CD14-positive monocyte (primary cell): ENCODE data around the gene PUM2. TPM values are rescaled to one million over a fixed set of nuclear protein-coding genes. Genes with fewer than 3 reads are reported as not detected.

Source experiments
- DNase-seq, 3 donors: peaks; one replicate each; pipeline ENCODE4 v3.0.0-alpha.2; 2011 to 2022
- H2AFZ ChIP-seq: 2 replicates; pipeline ENCODE4 v1.6.0; 2012; ENCODE audit warnings: mild to moderate bottlenecking, low read depth, low read length, inconsistent platforms; ENCODE audit not compliant: insufficient read depth, poor library complexity, severe bottlenecking
- H3K27ac ChIP-seq, 2 donors: 1 replicate in 1 of 2; 2 replicates in 1 of 2; pipeline ENCODE4 v1.5.1; 2012 to 2013; ENCODE audit warnings: low read length in 2 of 2, control low read depth in 1 of 2, inconsistent platforms in 1 of 2, low read depth in 1 of 2, mild to moderate bottlenecking in 1 of 2
- H3K27me3 ChIP-seq, 2 donors: one replicate each; pipeline versions ENCODE4 v1.6.0 to v1.6.1; 2011 to 2013; ENCODE audit warnings: low read length in 2 of 2; ENCODE audit not compliant: control insufficient read depth in 2 of 2, insufficient read depth in 2 of 2
- H3K36me3 ChIP-seq, 2 donors: replicated peaks in 1 of 2; 1 replicate in 1 of 2; 2 replicates in 1 of 2; pipeline versions ENCODE4 v1.5.1 to v1.6.1; 2012 to 2013; ENCODE audit warnings: low read length in 2 of 2, control low read depth in 1 of 2, inconsistent platforms in 1 of 2, mild to moderate bottlenecking in 1 of 2; ENCODE audit not compliant: insufficient read depth in 2 of 2, control insufficient read depth in 1 of 2
- H3K4me1 ChIP-seq, 2 donors: 1 replicate in 1 of 2; 2 replicates in 1 of 2; pipeline versions ENCODE4 v1.5.1 to v1.6.1; 2012 to 2013; ENCODE audit warnings: low read length in 2 of 2, control low read depth in 1 of 2, inconsistent platforms in 1 of 2, mild to moderate bottlenecking in 1 of 2, moderate library complexity in 1 of 2; ENCODE audit not compliant: insufficient read depth in 2 of 2, control insufficient read depth in 1 of 2
- H3K4me2 ChIP-seq: replicated peaks from 2 replicates; pipeline ENCODE3; 2012; ENCODE audit warnings: low read length, moderate library complexity, mild to moderate bottlenecking; ENCODE audit not compliant: poor library complexity, severe bottlenecking; ENCODE audit errors: extremely low read depth
- H3K4me3 ChIP-seq, 3 experiments: fragments of 200-600 bp in 1 of 3; sonication (generic) in 1 of 3; replicated peaks in 1 of 3; 1 replicate in 2 of 3; 2 replicates in 1 of 3; pipeline ENCODE4 v1.5.1; 2011 to 2013; ENCODE audit warnings: low read length in 3 of 3, mild to moderate bottlenecking in 3 of 3, control low read depth in 2 of 3, low read depth in 2 of 3, inconsistent platforms in 1 of 3, moderate library complexity in 1 of 3
- H3K79me2 ChIP-seq: 2 replicates; pipeline ENCODE4 v1.6.0; 2012; ENCODE audit warnings: mild to moderate bottlenecking, control low read depth, inconsistent platforms, low read length, moderate library complexity; ENCODE audit not compliant: insufficient read depth
- H3K9ac ChIP-seq: 2 replicates; pipeline ENCODE4 v1.6.0; 2017; ENCODE audit warnings: low read length, mild to moderate bottlenecking; ENCODE audit not compliant: insufficient read depth, poor library complexity, severe bottlenecking
- H3K9me3 ChIP-seq, 2 donors: replicated peaks in 1 of 2; 1 replicate in 1 of 2; 2 replicates in 1 of 2; pipeline versions ENCODE4 v1.5.1 to v1.6.1; 2012 to 2013; ENCODE audit warnings: low read length in 2 of 2, control low read depth in 1 of 2; ENCODE audit not compliant: control insufficient read depth in 1 of 2, insufficient read depth in 1 of 2
- H4K20me1 ChIP-seq: 2 replicates; pipeline ENCODE4 v1.6.0; 2012; ENCODE audit warnings: mild to moderate bottlenecking, low read length, control low read depth, moderate library complexity; ENCODE audit not compliant: insufficient read depth
- H3K27ac Mint-ChIP-seq, 7 donors: one replicate each; pipeline ENCODE4 v1.8.0; 2020; ENCODE audit warnings: mild to moderate bottlenecking in 7 of 7, mixed read lengths in 7 of 7, moderate library complexity in 6 of 7, inconsistent platforms in 2 of 7
- H3K27me3 Mint-ChIP-seq, 3 donors: one replicate each; pipeline ENCODE4 v1.8.0; 2021 to 2022; ENCODE audit warnings: low read depth in 3 of 3, mild to moderate bottlenecking in 3 of 3, mixed read lengths in 3 of 3, moderate library complexity in 3 of 3, inconsistent platforms in 1 of 3
- H3K36me3 Mint-ChIP-seq, 2 donors: one replicate each; pipeline ENCODE4 v1.8.0; 2020; ENCODE audit warnings: mixed read lengths in 2 of 2, inconsistent platforms in 1 of 2, mild to moderate bottlenecking in 1 of 2
- H3K4me1 Mint-ChIP-seq: one replicate; pipeline ENCODE4 v1.8.0; 2020; ENCODE audit warnings: mild to moderate bottlenecking, mixed read lengths
- H3K4me3 Mint-ChIP-seq, 2 donors: one replicate each; pipeline ENCODE4 v1.8.0; 2020; ENCODE audit warnings: mild to moderate bottlenecking in 2 of 2, mixed read lengths in 2 of 2, moderate library complexity in 1 of 2
- H3K9me3 Mint-ChIP-seq, 7 donors: one replicate each; pipeline ENCODE4 v1.8.0; 2020 to 2022; ENCODE audit warnings: mixed read lengths in 7 of 7, mild to moderate bottlenecking in 6 of 7, moderate library complexity in 6 of 7, inconsistent platforms in 2 of 7
- WGBS: methylation state at CpG from one replicate; pipeline ENCODE4 v1.1.5; 2013; ENCODE audit warnings: missing lambda C conversion rate; ENCODE audit not compliant: insufficient coverage; 5-methylcytosine and 5-hydroxymethylcytosine counted together
- intact Hi-C, 2 donors: fragments of 100-400 bp; cut with micrococcal nuclease; formaldehyde crosslinking; loops; one replicate each; pipeline versions ENCODE4 v1.15.0 to v1.15.1; 2023
- polyA plus RNA-seq, 3 donors: library from polyadenylated mRNA; depleted of rRNA in 1 of 3; unstranded in 2 of 3; stranded (reverse) in 1 of 3; fragments of 300-500 nt in 2 of 3; fragments of >200 nt in 1 of 3; fragmentation: Illumina TruSeq in 2 of 3; gene quantifications; 1 replicate in 2 of 3; 2 replicates in 1 of 3; pipeline ENCODE4 v1.2.3, GENCODE V29; 2012 to 2021
- TF ChIP-seq, protein P1 (sequence below): fragments of 200-600 bp; IDR thresholded peaks from one replicate; pipeline ENCODE4 v1.8.0; 2022; ENCODE audit warnings: antibody characterized with exemption, mild to moderate bottlenecking

PUM2 gene
- polyA plus RNA-seq, 3 donors: 7.2 to 22.4 (median 8.3) TPM

DNA sequence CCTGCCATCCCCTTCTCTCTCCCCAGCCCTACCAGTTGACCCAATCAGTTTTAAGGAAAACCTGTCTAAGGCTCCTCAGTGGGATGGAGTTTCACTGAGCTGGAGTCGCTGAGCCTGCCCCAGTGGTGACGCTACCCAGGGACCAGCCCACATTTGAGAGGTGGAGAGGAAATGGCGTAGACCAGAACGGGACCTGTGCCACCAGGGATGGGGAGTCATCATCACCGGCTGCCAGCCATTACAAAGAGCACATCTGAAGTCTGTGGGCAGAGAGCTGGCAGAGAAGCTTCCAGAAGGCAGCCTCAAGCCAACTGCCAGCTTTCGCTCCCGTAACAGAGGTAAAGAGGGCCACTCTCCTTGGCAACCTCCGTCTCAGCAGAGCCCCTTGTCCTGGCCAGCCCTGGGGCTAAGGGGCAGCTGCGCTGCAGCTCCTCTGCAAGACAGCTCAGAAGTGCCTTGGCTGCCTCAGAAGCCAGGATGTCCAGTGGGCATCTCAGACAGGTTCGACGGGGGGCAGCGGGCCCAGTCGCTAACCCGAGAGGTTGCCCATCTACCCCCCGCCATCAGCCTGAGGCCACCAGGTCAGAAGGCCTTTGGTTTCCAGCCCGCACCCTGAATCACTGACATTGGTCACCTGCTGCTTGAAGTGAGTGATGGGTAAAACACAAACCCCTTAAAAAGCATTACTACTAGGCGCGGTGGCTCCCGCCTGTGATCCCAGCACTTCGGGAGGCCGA is 141.1 kb downstream of the PUM2 start:
- Histone ChIP-seq H3K27me3 (no peaks in the 10 kb centered on the region), H4K20me1 (no peaks in the 10 kb centered on the region), H3K27ac (no peak overlapping the region), H3K9ac (no peak overlapping the region), H3K4me3 (no peak overlapping the region), H3K9me3 (no peaks in the 10 kb centered on the region), H3K79me2 (no peaks in the 10 kb centered on the region), H3K36me3 (no peaks in the 10 kb centered on the region), H3K4me1 (no peaks in the 10 kb centered on the region), H2AFZ (no peak overlapping the region), H3K4me2 (no peak overlapping the region)
- peaks cover 0 to 4% (median 3%) of the 10 kb centered on the region in 3 donors for H3K27me3 Mint-ChIP-seq
- no peak overlapping the region for H3K4me3 Mint-ChIP-seq
- no peaks in the 10 kb centered on the region for H3K36me3 Mint-ChIP-seq
- H3K4me1 Mint-ChIP-seq: peaks cover 5% of the 10 kb centered on the region
- no peak overlapping the region for H3K27ac Mint-ChIP-seq
- 93% methylated on average over 14 of the region's 21 CpGs for WGBS
- DNase-seq: no peak
- TF ChIP-seq, protein P1, sequence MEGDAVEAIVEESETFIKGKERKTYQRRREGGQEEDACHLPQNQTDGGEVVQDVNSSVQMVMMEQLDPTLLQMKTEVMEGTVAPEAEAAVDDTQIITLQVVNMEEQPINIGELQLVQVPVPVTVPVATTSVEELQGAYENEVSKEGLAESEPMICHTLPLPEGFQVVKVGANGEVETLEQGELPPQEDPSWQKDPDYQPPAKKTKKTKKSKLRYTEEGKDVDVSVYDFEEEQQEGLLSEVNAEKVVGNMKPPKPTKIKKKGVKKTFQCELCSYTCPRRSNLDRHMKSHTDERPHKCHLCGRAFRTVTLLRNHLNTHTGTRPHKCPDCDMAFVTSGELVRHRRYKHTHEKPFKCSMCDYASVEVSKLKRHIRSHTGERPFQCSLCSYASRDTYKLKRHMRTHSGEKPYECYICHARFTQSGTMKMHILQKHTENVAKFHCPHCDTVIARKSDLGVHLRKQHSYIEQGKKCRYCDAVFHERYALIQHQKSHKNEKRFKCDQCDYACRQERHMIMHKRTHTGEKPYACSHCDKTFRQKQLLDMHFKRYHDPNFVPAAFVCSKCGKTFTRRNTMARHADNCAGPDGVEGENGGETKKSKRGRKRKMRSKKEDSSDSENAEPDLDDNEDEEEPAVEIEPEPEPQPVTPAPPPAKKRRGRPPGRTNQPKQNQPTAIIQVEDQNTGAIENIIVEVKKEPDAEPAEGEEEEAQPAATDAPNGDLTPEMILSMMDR: no peak
- H3K9me3 Mint-ChIP-seq: peaks cover 0 to 1% (median 0%) of the 10 kb centered on the region in 7 donors
- intact Hi-C loops: no loop called here

GRCh38 chr2:20208476-20208859 is 142.2 kb downstream of the PUM2 start:
- no peaks in the 10 kb centered on the region for H3K36me3 Mint-ChIP-seq
- no peak overlapping the region for H3K4me2 ChIP-seq
- no peaks in the 10 kb centered on the region for H3K27me3 ChIP-seq
- no peak overlapping the region for H3K4me3 ChIP-seq
- TF ChIP-seq, protein P1: no peak
- H3K9ac ChIP-seq: no peak overlapping the region
- WGBS: 73% methylated on average over 5 of the region's 5 CpGs
- peaks cover 0 to 1% (median 0%) of the 10 kb centered on the region in 7 donors for H3K9me3 Mint-ChIP-seq
- no peak overlapping the region for H3K27ac ChIP-seq
- H3K4me3 Mint-ChIP-seq: no peak overlapping the region
- H3K36me3 ChIP-seq: no peaks in the 10 kb centered on the region
- intact Hi-C loops: no loop called here
- H3K9me3 ChIP-seq: no peaks in the 10 kb centered on the region
- DNase-seq: no peak
- no peak overlapping the region for H3K27ac Mint-ChIP-seq
- H4K20me1 ChIP-seq: no peaks in the 10 kb centered on the region
- H3K4me1 Mint-ChIP-seq: peaks cover 5% of the 10 kb centered on the region
- H3K27me3 Mint-ChIP-seq: peaks cover 0 to 4% (median 3%) of the 10 kb centered on the region in 3 donors
- H2AFZ ChIP-seq: no peak overlapping the region
- H3K4me1 ChIP-seq: no peaks in the 10 kb centered on the region
- H3K79me2 ChIP-seq: no peaks in the 10 kb centered on the region
